Sigmoid colon (tissue), 4 donors: Measurements from ENCODE around the gene DYNC2I2.

Experiments used
- EP300 ChIP-seq, 4 donors: sonication (generic); formaldehyde crosslinking; IDR thresholded peaks; one replicate each; pipeline ENCODE4 v1.6.1; 2017; ENCODE audit warnings: antibody characterized with exemption in 4 of 4
- POLR2A ChIP-seq, 2 donors: fragments of 450-650 bp; IDR thresholded peaks; one replicate each; pipeline ENCODE4 v1.6.1; 2016; ENCODE audit warnings: antibody characterized with exemption in 2 of 2, mild to moderate bottlenecking in 2 of 2, moderate library complexity in 2 of 2
- POLR2AphosphoS5 ChIP-seq, 4 donors: sonication (generic); formaldehyde crosslinking; IDR thresholded peaks; one replicate each; pipeline ENCODE4 v1.6.1; 2017; ENCODE audit warnings: antibody characterized with exemption in 4 of 4
- TF ChIP-seq, protein P1 (sequence below), 4 experiments: fragments of 450-650 bp in 3 of 4; fragments of 200-600 bp in 1 of 4; IDR thresholded peaks; one replicate each; pipeline ENCODE4 v1.5.1; 2016 to 2019; ENCODE audit warnings: antibody characterized with exemption in 4 of 4, mild to moderate bottlenecking in 3 of 4, moderate library complexity in 2 of 4

- TF ChIP-seq, protein P1, sequence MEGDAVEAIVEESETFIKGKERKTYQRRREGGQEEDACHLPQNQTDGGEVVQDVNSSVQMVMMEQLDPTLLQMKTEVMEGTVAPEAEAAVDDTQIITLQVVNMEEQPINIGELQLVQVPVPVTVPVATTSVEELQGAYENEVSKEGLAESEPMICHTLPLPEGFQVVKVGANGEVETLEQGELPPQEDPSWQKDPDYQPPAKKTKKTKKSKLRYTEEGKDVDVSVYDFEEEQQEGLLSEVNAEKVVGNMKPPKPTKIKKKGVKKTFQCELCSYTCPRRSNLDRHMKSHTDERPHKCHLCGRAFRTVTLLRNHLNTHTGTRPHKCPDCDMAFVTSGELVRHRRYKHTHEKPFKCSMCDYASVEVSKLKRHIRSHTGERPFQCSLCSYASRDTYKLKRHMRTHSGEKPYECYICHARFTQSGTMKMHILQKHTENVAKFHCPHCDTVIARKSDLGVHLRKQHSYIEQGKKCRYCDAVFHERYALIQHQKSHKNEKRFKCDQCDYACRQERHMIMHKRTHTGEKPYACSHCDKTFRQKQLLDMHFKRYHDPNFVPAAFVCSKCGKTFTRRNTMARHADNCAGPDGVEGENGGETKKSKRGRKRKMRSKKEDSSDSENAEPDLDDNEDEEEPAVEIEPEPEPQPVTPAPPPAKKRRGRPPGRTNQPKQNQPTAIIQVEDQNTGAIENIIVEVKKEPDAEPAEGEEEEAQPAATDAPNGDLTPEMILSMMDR (IDR thresholded peaks at IDR 0.05), result no peak
- no peak for TF ChIP-seq POLR2A (IDR thresholded peaks at IDR 0.05)
- no peak for TF ChIP-seq POLR2AphosphoS5 (IDR thresholded peaks at IDR 0.05)
- no peak for TF ChIP-seq EP300 (IDR thresholded peaks at IDR 0.05)
Measured at GRCh38 chr9:128702949-128703615, 46.4 kb upstream of the DYNC2I2 start.
